RPMI8226 (cell line): Measurements from ENCODE around the gene MYH9.
"Not testable (repeated sequence)": the region's sequence is repeated elsewhere in the genome, so short reads cannot be mapped to it uniquely, and the experiment has no call there.

Experiments
- DNase-seq: peaks from one replicate; pipeline ENCODE4 v3.0.0-alpha.2; 2015

The MYH9 gene

GRCh38 chr22:36306227-36306626 is 81.5 kb downstream of the MYH9 start:
- DNase-seq, result no peak

GRCh38 chr22:36305813-36306212 is 82.0 kb downstream of the MYH9 start:
- DNase-seq, result no peak

DNA sequence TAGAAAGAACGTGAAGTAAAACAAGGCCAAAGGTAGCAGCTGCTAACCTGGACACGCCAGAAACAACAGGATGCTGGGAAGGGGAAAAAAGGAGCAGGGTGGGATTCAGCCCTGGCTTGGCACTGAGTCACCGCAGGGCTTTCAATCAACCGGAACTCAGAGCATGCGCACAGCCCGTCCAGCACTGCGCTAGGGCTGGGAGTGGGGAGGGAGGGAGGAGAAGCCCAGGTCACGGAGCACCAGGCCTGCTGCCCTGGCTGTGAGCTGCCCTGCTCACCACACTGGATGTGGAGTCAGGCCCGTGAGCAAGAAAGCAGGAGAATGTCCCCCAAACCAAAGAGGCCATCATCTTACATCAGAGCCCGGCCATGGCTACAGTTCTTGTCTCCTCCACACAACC is 83.3 kb downstream of the MYH9 start:
- no peak for DNase-seq

- DNase-seq, result no peak
Observed at GRCh38 chr22:36303874-36304273, 83.9 kb downstream of the MYH9 start.

- no peak for DNase-seq
Observed at GRCh38 chr22:36303115-36303467, 84.7 kb downstream of the MYH9 start.

DNA sequence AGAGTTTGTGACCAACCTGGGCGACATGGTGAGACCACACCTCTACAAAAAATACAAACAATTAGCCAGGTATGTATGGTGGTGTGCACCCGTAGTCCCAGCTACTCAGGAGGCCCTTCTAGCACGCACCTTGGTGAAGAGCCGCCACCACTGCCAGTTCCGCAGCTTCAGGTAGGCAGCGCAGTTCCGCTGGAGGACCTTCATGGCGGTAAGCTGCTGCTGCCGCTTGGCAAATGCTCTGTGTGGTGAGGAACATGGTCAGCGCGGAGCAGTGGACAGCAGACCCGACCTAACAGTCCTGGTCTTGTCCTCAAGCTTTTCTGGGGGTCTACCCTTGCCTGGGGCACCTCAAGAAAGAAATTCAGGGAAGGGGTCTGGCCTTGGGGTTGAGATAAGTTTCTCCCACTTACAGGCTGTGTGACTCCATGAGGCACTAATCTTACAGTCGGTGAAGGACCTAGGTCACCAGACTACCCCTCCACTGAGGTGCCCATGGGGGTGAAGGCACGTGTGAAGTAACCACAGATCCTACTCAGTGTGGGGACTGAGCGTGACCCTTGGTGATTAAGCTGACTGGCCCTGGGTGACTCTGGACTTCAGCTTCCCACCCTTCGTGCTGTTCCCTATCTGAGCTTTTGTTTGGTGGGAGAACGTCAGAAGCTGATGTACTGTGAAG is 85.2 kb downstream of the MYH9 start:
- no peak for DNase-seq

DNA sequence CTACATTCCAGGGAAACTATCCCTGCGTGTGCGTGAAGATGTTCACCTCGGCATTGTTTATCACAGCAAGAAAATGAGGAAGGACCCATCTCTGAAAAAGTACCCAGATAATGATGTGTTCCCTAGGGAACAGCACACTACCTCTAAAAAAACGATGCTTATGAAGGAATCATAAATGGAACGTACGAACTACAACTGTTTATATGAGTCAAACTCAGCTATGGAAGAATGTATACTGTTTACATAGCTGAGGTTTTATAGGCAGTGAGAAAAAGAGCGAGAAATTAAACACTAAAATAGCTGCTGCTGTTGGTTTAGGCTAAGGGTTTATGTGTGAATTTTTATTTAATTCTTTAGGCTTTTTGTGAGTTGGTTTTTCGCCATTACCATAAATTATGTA is 85.9 kb downstream of the MYH9 start:
- no peak for DNase-seq

GRCh38 chr22:36301384-36301828 is 86.4 kb downstream of the MYH9 start:
- DNase-seq, result peak; percentile 79

DNA sequence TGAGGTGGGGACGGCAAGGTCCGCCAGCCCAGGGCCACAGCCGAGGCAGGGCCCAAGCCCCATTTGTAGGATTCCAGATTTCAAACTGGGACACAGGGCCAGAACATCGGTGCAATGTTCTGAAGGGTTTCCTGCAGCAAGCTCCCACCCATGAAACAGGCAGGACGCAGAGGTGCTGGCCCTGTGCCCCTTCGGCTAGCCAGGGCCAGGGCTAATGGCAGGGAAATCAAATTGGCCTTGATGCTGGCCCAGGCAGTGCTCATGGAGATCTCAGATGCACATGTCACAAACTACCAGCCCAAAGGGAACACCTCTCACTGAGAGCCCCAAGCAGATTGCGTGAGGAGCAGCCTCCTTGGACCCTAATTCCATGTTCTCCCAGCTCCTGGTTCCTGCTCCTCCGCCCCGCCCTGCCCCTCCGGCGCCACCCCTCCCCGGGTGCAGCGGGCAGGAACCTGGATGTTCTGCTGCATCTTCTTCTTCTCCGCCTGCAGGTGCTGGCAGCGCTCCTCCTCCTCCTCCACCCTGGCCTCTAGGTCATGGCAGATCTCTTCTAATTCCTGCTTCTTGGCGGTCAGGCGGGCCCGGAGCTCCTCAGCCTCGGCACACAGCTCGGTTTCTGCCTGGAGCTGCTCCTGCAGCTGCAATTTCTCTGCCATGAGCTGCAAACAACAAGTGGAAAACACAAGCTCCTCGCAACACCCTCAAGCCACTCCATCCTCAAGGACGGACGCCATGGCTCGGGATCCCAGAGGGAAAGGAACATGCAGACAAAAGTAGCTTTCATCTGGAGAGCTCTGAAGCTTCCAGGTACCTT is 87.2 kb downstream of the MYH9 start:
- DNase-seq, result no peak

DNA sequence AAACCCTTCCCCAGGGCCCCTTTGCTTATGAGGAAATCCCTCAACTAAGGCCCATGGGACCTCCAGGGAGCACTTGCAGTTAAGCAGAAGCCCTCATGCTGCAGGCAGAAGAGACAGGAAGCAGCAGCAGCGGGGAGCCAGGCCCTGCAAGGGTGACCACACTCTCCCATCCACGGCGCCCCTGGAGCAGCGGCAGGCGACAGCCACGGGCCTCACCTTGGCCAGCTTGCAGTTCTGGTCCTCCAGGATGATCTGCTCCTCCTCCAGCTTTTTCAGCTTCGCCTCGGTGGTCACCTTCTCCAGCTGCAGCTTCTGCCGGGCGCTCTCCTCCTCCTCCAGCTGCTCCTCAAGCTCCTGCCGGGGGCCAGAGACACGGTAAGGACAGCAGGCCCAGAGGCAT is 87.9 kb downstream of the MYH9 start:
- no peak for DNase-seq

- no peak for DNase-seq
Observed at GRCh38 chr22:36299295-36299694, 88.5 kb downstream of the MYH9 start.

DNA sequence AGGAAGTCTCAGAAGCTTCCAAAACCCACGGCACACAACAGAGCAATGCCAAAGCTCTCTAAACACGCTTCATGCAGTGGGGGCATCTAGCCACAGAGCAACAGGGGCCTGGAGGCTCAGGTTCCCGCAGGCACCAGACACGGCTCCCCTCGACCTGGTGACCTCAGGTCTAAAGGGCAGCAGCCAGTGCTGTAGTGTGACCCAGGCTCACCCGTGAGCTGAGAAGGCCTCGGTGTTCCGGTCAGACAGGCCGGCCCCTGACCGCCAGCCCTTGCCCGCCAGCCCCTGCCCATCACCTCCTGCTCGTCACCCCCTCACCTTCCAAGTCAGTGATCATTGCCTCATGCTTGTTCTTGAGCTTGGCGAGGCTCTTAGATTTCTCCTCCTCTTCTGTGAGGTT is 89.2 kb downstream of the MYH9 start:
- DNase-seq, result no peak

GRCh38 chr22:36298118-36298517 is 89.6 kb downstream of the MYH9 start:
- DNase-seq, result no peak

GRCh38 chr22:36297568-36297967 is 90.2 kb downstream of the MYH9 start:
- DNase-seq, result no peak

DNA sequence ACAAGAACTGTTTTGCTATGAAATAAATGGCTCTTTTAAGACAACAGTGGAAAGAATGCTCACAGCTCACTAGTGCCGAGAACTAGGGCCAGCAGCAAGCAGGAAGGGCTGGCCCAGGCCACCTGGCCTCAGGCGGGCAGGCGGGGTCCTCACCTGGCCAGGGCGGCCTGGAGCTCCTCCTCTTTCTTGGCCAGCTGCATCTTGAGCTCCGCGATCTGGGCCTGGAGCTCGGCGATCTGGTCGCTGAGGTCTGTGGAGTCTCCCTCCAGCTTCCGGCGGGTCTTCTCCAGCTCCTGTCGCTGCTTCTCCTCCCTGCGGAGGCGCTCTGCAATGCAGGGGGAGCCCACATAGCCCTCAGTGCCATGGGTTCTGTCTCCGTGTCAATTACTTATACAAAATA is 91.1 kb downstream of the MYH9 start:
- no peak for DNase-seq

- DNase-seq, result no peak
Observed at GRCh38 chr22:36295247-36295646, 92.5 kb downstream of the MYH9 start.

DNA sequence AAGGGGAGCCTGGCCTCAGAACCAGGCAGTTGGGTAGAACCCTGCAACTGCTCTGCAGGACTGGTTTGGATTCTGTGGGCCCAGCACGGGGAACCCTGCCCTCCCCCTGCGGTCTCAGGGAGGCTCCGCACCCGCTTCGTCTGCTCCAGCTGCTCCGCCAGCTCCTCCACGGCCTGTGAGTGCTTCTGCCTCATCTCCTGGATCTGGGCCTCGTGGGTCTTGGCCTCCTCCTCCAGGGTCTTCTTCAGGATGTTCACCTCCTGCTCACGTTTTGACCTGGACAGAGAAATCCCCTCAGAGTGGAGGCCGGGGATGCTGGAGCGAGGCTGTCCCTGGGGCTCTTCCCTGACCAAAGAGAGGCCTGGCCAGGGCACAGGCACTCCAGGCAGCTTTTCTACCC is 93.0 kb downstream of the MYH9 start:
- DNase-seq, result no peak

DNA sequence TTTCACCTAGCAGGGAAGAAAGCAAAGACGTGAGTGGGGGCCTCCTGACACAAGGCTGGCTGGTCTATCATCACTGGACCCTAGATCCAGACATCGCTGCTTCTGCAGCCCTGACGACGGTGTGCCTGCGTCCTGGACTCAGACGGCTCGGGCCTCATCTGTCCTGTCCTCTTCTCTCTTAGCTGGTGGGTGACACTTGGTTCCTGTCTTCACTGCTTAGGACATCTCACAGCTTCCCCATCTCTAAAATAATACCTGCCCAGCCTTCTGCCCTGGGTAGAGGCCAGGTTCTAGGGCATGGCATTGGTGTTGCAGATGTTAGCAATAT is 93.5 kb downstream of the MYH9 start:
- DNase-seq, result no peak

GRCh38 chr22:36293606-36294292 is 94.0 kb downstream of the MYH9 start:
- DNase-seq, result no peak

DNA sequence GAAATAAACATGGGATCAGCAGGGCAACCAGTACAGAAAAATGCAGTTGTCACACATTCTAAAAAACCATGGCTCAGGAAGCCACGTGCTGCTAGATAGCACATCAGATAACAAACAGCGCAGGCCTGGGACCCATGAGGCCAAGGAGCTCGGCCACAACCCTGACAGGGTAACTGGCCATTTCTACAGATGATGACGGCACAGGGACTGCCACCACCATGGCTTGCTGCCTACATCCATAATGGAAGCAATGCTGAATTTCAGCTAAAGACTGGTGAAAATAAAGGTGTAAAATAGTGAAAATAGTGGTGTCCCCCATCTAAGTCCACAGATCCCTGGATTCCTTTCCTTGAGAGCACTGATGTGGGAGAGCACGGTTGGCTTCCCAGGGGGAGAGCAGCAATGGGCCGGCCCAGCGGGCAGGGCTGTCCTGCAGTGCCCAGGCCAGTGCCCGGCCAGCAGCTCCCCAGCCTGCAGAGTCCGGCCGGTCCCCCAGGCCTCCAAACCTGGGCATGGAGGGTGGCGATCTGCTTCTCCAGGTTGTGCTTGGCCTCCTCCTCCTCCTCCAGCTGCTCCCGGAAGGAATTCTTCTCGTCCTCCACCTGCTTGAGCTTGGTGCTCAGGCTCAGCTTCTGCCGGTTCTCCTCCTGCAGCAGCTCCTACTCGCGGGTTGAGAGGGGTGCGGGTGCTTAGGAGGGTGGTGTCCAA is 94.8 kb downstream of the MYH9 start:
- no peak for DNase-seq

GRCh38 chr22:36291831-36292740 is 95.7 kb downstream of the MYH9 start:
- DNase-seq, result no peak

- not testable (repeated sequence) for DNase-seq
Observed at GRCh38 chr22:36290391-36291075, 97.2 kb downstream of the MYH9 start.
